HEK293 (cell line): ENCODE results near the gene RAB17.

Source experiments
- GLI4 ChIP-seq: fragments of 450-650 bp; formaldehyde crosslinking; IDR thresholded peaks from 2 replicates; pipeline ENCODE4 v1.5.1; 2016; ENCODE audit warnings: missing biosample characterization, missing genetic modification characterization
- SP2 ChIP-seq: fragments of 450-650 bp; formaldehyde crosslinking; IDR thresholded peaks from 2 replicates; pipeline ENCODE4 v1.5.1; 2016; ENCODE audit warnings: missing biosample characterization, missing genetic modification characterization
- TRIM28 ChIP-seq: IDR thresholded peaks from 2 replicates; pipeline ENCODE4 v1.6.1; 2011; ENCODE audit warnings: low read length, control low read depth, borderline replicate concordance
- ZNF121 ChIP-seq: fragments of 450-650 bp; formaldehyde crosslinking; IDR thresholded peaks from 2 replicates; pipeline ENCODE4 v1.5.1; 2016; ENCODE audit warnings: missing biosample characterization, missing genetic modification characterization
- ZNF184 ChIP-seq: fragments of 450-650 bp; IDR thresholded peaks from 2 replicates; pipeline ENCODE4 v1.5.1; 2018; ENCODE audit warnings: missing biosample characterization, mild to moderate bottlenecking, missing genetic modification characterization
- ZNF335 ChIP-seq: fragments of 450-650 bp; formaldehyde crosslinking; conservative IDR thresholded peaks from 2 replicates; pipeline ENCODE4 v1.5.1; 2016; ENCODE audit warnings: missing biosample characterization, missing genetic modification characterization
- ZNF549 ChIP-seq: fragments of 450-650 bp; IDR thresholded peaks from 2 replicates; pipeline ENCODE4 v1.5.1; 2018; ENCODE audit warnings: missing biosample characterization, missing genetic modification characterization, mild to moderate bottlenecking, inconsistent platforms, moderate library complexity
- ZNF561 ChIP-seq: fragments of 450-650 bp; IDR thresholded peaks from 2 replicates; pipeline ENCODE4 v1.5.1; 2018; ENCODE audit warnings: missing biosample characterization, missing genetic modification characterization, borderline replicate concordance
- ZNF600 ChIP-seq: fragments of 450-650 bp; formaldehyde crosslinking; IDR thresholded peaks from 2 replicates; pipeline ENCODE4 v1.5.1; 2016; ENCODE audit warnings: missing biosample characterization, missing genetic modification characterization
- ZNF629 ChIP-seq: fragments of 450-650 bp; formaldehyde crosslinking; IDR thresholded peaks from 2 replicates; pipeline ENCODE4 v1.5.1; 2017; ENCODE audit warnings: missing biosample characterization, missing genetic modification characterization
- ZNF701 ChIP-seq: fragments of 450-650 bp; formaldehyde crosslinking; IDR thresholded peaks from 2 replicates; pipeline ENCODE4 v1.5.1; 2016; ENCODE audit warnings: missing biosample characterization, missing genetic modification characterization
- ZSCAN23 ChIP-seq: fragments of 450-650 bp; formaldehyde crosslinking; IDR thresholded peaks from 2 replicates; pipeline ENCODE4 v1.5.1; 2016; ENCODE audit warnings: missing biosample characterization, missing genetic modification characterization
- TF ChIP-seq, protein P1 (sequence below): fragments of 450-650 bp; formaldehyde crosslinking; IDR thresholded peaks from 2 replicates; pipeline ENCODE4 v1.5.1; 2016; ENCODE audit warnings: missing biosample characterization, missing genetic modification characterization
- TF ChIP-seq, protein P2 (sequence below): fragments of 450-650 bp; formaldehyde crosslinking; IDR thresholded peaks from 2 replicates; pipeline ENCODE4 v1.5.1; 2016; ENCODE audit warnings: missing biosample characterization, missing genetic modification characterization, low read depth

GRCh38 chr2:237555560-237555959, 35.0 kb downstream of the RAB17 start:
- TF ChIP-seq ZNF549 (tag by site-specific recombination) (no peak), ZNF335 (tag by site-specific recombination) (no peak), ZNF600 (tag by site-specific recombination) (no peak), ZSCAN23 (tag by site-specific recombination) (no peak), ZNF629 (tag by site-specific recombination) (no peak), ZNF184 (no peak), GLI4 (tag by site-specific recombination) (no peak), SP2 (tag by site-specific recombination) (no peak), ZNF561 (tag by site-specific recombination) (no peak), ZNF701 (tag by site-specific recombination) (no peak), TRIM28 (no peak), ZNF121 (tag by site-specific recombination) (no peak)
- TF ChIP-seq, protein P1, sequence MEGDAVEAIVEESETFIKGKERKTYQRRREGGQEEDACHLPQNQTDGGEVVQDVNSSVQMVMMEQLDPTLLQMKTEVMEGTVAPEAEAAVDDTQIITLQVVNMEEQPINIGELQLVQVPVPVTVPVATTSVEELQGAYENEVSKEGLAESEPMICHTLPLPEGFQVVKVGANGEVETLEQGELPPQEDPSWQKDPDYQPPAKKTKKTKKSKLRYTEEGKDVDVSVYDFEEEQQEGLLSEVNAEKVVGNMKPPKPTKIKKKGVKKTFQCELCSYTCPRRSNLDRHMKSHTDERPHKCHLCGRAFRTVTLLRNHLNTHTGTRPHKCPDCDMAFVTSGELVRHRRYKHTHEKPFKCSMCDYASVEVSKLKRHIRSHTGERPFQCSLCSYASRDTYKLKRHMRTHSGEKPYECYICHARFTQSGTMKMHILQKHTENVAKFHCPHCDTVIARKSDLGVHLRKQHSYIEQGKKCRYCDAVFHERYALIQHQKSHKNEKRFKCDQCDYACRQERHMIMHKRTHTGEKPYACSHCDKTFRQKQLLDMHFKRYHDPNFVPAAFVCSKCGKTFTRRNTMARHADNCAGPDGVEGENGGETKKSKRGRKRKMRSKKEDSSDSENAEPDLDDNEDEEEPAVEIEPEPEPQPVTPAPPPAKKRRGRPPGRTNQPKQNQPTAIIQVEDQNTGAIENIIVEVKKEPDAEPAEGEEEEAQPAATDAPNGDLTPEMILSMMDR, result no peak
- TF ChIP-seq, protein P2, sequence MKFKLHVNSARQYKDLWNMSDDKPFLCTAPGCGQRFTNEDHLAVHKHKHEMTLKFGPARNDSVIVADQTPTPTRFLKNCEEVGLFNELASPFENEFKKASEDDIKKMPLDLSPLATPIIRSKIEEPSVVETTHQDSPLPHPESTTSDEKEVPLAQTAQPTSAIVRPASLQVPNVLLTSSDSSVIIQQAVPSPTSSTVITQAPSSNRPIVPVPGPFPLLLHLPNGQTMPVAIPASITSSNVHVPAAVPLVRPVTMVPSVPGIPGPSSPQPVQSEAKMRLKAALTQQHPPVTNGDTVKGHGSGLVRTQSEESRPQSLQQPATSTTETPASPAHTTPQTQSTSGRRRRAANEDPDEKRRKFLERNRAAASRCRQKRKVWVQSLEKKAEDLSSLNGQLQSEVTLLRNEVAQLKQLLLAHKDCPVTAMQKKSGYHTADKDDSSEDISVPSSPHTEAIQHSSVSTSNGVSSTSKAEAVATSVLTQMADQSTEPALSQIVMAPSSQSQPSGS, result no peak
